ENCODE results near the gene F10. TPM values are rescaled to one million over a fixed set of nuclear protein-coding genes. Genes with fewer than 3 reads are reported as not detected.
A peak's percentile ranks its signal among the peaks of the same experiment; 100 is the strongest.

F10 gene
- total and polyA plus RNA-seq, 2 of the 13 experiments (the other 11 are each of a cell fraction or from before 2014, with no cell fraction given), result 58.4 to 237 TPM

DNA sequence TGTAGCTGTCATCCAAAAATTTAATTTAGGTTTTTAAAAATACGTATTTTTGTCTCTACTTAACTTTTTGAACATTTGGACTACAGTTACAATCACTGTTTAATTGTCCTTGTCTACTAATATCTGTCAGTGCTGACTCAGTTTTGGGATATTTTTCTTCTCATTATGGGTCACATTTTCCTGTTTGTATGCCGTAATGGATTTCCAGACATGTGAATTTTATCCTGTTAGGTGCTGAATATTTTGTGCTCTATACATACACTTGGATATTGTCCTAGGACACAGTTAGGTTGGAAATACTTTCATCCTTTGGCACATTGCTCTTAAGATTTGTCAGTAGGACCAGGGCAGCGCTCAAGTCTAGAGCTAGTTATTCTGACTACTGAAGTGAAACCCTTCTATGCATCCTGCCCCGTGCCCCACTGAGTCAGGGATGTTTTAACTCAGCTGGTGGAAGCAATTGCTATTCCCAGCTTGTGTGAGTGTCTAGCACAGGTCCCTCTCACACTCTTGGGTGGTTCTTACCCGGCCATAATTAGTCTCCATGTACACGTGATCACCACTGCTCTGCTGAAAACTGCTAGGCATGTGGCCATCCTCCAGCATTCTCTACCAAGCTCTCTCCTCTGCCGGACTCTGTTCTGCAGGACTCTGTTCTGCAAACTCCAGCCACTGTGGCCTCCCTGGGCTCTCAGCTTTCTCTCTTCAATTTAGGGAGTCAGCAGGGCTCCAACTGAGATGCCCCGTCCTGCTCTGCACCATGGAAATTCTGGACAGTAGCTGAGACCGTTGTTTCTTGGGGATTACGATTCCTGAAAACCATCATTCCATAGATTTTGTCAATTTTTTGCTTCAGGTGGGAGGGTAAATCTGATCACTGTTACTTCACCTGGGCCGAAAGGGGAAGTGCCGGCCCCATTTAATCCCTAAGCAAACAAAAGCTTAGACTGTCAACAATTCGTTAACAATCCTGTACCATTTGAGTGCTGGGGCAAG lies 47.0 kb downstream of the F10 start (continued):
- TF ChIP-seq, protein P1, sequence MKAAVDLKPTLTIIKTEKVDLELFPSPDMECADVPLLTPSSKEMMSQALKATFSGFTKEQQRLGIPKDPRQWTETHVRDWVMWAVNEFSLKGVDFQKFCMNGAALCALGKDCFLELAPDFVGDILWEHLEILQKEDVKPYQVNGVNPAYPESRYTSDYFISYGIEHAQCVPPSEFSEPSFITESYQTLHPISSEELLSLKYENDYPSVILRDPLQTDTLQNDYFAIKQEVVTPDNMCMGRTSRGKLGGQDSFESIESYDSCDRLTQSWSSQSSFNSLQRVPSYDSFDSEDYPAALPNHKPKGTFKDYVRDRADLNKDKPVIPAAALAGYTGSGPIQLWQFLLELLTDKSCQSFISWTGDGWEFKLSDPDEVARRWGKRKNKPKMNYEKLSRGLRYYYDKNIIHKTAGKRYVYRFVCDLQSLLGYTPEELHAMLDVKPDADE (CRISPR knock-in tag; IDR thresholded peaks at IDR 0.05), result no peak
- TF ChIP-seq, protein P2, sequence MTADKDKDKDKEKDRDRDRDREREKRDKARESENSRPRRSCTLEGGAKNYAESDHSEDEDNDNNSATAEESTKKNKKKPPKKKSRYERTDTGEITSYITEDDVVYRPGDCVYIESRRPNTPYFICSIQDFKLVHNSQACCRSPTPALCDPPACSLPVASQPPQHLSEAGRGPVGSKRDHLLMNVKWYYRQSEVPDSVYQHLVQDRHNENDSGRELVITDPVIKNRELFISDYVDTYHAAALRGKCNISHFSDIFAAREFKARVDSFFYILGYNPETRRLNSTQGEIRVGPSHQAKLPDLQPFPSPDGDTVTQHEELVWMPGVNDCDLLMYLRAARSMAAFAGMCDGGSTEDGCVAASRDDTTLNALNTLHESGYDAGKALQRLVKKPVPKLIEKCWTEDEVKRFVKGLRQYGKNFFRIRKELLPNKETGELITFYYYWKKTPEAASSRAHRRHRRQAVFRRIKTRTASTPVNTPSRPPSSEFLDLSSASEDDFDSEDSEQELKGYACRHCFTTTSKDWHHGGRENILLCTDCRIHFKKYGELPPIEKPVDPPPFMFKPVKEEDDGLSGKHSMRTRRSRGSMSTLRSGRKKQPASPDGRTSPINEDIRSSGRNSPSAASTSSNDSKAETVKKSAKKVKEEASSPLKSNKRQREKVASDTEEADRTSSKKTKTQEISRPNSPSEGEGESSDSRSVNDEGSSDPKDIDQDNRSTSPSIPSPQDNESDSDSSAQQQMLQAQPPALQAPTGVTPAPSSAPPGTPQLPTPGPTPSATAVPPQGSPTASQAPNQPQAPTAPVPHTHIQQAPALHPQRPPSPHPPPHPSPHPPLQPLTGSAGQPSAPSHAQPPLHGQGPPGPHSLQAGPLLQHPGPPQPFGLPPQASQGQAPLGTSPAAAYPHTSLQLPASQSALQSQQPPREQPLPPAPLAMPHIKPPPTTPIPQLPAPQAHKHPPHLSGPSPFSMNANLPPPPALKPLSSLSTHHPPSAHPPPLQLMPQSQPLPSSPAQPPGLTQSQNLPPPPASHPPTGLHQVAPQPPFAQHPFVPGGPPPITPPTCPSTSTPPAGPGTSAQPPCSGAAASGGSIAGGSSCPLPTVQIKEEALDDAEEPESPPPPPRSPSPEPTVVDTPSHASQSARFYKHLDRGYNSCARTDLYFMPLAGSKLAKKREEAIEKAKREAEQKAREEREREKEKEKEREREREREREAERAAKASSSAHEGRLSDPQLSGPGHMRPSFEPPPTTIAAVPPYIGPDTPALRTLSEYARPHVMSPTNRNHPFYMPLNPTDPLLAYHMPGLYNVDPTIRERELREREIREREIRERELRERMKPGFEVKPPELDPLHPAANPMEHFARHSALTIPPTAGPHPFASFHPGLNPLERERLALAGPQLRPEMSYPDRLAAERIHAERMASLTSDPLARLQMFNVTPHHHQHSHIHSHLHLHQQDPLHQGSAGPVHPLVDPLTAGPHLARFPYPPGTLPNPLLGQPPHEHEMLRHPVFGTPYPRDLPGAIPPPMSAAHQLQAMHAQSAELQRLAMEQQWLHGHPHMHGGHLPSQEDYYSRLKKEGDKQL (CRISPR knock-in tag; IDR thresholded peaks at IDR 0.05; ENCODE audit: low read depth), result peak; percentile 74
- no peak for TF ChIP-seq MTA3 (CRISPR knock-in tag; IDR thresholded peaks at IDR 0.05)
- no peak for TF ChIP-seq RAD21 (CRISPR knock-in tag; IDR thresholded peaks at IDR 0.05)
- no peak for TF ChIP-seq ZNF256 (CRISPR knock-in tag; conservative IDR thresholded peaks at IDR 0.05)
- TF ChIP-seq, protein P3, sequence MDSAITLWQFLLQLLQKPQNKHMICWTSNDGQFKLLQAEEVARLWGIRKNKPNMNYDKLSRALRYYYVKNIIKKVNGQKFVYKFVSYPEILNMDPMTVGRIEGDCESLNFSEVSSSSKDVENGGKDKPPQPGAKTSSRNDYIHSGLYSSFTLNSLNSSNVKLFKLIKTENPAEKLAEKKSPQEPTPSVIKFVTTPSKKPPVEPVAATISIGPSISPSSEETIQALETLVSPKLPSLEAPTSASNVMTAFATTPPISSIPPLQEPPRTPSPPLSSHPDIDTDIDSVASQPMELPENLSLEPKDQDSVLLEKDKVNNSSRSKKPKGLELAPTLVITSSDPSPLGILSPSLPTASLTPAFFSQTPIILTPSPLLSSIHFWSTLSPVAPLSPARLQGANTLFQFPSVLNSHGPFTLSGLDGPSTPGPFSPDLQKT (CRISPR knock-in tag; IDR thresholded peaks at IDR 0.05; ENCODE audit: borderline replicate concordance), result no peak
- TF ChIP-seq ZNF253 (CRISPR knock-in tag; IDR thresholded peaks at IDR 0.05; ENCODE audit: borderline replicate concordance), result no peak
- TF ChIP-seq, protein P4, sequence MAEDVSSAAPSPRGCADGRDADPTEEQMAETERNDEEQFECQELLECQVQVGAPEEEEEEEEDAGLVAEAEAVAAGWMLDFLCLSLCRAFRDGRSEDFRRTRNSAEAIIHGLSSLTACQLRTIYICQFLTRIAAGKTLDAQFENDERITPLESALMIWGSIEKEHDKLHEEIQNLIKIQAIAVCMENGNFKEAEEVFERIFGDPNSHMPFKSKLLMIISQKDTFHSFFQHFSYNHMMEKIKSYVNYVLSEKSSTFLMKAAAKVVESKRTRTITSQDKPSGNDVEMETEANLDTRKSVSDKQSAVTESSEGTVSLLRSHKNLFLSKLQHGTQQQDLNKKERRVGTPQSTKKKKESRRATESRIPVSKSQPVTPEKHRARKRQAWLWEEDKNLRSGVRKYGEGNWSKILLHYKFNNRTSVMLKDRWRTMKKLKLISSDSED (CRISPR knock-in tag; IDR thresholded peaks at IDR 0.05), result no peak
- TF ChIP-seq, protein P5, sequence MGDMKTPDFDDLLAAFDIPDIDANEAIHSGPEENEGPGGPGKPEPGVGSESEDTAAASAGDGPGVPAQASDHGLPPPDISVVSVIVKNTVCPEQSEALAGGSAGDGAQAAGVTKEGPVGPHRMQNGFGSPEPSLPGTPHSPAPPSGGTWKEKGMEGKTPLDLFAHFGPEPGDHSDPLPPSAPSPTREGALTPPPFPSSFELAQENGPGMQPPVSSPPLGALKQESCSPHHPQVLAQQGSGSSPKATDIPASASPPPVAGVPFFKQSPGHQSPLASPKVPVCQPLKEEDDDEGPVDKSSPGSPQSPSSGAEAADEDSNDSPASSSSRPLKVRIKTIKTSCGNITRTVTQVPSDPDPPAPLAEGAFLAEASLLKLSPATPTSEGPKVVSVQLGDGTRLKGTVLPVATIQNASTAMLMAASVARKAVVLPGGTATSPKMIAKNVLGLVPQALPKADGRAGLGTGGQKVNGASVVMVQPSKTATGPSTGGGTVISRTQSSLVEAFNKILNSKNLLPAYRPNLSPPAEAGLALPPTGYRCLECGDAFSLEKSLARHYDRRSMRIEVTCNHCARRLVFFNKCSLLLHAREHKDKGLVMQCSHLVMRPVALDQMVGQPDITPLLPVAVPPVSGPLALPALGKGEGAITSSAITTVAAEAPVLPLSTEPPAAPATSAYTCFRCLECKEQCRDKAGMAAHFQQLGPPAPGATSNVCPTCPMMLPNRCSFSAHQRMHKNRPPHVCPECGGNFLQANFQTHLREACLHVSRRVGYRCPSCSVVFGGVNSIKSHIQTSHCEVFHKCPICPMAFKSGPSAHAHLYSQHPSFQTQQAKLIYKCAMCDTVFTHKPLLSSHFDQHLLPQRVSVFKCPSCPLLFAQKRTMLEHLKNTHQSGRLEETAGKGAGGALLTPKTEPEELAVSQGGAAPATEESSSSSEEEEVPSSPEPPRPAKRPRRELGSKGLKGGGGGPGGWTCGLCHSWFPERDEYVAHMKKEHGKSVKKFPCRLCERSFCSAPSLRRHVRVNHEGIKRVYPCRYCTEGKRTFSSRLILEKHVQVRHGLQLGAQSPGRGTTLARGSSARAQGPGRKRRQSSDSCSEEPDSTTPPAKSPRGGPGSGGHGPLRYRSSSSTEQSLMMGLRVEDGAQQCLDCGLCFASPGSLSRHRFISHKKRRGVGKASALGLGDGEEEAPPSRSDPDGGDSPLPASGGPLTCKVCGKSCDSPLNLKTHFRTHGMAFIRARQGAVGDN (CRISPR knock-in tag; IDR thresholded peaks at IDR 0.05), result peak; percentile 51
- peak; percentile 62 for TF ChIP-seq ISL2 (CRISPR knock-in tag; IDR thresholded peaks at IDR 0.05)
- no peak for TF ChIP-seq ZNF703 (CRISPR knock-in tag; IDR thresholded peaks at IDR 0.05; ENCODE audit: borderline replicate concordance)
